Fibroblast of upper back skin (primary cell): ENCODE results near the gene DCDC1.
A peak's percentile ranks its signal among the peaks of the same experiment; 100 is the strongest.
"Not testable (repeated sequence)": the region's sequence is repeated elsewhere in the genome, so short reads cannot be mapped to it uniquely, and the experiment has no call there.

ENCODE experiments used
- DNase-seq: peaks from one replicate; pipeline ENCODE4 v3.0.0-alpha.2; 2013

DCDC1 gene

DNA sequence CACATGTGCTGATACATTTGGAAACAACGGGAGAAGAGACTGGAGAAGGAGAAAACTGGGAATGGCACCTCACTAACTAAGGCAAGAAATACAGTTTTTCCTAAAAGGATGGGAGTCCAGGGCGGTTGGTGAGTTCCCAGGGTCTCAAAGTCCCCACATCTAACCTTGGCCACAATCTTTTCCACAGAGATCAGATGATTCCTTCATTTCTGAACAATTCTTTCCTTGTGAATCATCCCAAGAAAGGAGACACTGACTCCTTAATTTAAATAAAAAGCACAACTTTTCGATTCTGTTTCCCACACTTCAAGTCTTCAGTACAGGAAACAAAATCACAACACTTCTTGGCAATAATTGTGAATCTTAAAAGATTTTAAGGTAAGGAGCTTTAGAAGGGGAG is 384.7 kb downstream of the DCDC1 start:
- DNase-seq: peak; percentile 10

DNA sequence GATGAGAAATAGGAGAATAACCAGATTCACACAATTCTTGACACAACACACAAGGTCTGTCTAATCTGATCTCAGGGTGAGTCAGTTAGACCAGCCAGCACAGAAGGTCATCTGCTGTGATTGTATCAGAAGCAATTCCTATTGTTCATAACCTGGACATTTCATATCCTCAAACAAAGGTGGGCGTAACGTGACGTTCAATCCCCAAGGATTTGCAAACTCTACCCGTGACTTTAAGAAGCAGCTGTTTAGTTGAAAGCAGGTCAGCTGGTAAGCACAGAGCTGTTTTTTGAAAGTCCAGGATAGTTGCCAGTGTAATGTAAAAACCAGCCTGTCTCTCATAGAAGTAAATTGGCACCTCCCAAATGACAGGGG is 385.1 kb downstream of the DCDC1 start:
- DNase-seq: peak; percentile 27

DNA sequence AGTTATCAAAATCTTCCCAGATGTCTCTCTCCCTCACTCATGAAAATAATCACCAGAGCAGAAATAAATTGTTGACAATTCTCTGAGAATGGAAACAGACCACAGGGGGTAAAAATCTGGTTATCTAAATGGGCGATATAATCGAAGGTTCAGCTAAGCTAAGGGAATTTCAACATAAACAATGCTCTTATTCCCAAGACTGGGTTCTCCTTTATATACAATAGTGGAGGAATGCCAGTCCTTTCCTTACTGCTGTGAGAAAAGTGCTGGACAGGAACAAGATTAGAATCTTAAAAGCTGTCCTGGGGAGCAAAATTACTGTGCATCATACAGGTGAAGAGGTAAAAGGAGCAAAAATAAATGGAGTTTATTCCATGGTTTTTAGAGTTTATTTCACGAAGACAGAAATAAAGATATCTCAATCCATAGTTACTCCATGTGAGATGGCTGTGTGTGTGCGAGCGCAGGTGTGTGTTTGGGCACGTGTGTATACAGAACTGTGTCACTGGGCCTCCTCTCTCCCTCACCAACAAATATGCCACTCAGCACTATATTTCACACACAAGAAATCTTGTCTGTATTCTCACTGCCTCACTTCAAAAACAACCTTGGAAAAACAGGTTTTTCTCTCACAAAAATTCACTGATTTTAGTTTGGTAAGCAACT is 385.6 kb downstream of the DCDC1 start:
- no peak for DNase-seq

- no peak for DNase-seq
Measured at GRCh38 chr11:30983143-30983542, 386.4 kb downstream of the DCDC1 start.

GRCh38 chr11:30967579-30967978 is 402.0 kb downstream of the DCDC1 start:
- DNase-seq: no peak

- peak; percentile 44 for DNase-seq
Measured at GRCh38 chr11:30960387-30960992, 409.0 kb downstream of the DCDC1 start.

- DNase-seq: no peak
Measured at GRCh38 chr11:30956751-30957150, 412.8 kb downstream of the DCDC1 start.

DNA sequence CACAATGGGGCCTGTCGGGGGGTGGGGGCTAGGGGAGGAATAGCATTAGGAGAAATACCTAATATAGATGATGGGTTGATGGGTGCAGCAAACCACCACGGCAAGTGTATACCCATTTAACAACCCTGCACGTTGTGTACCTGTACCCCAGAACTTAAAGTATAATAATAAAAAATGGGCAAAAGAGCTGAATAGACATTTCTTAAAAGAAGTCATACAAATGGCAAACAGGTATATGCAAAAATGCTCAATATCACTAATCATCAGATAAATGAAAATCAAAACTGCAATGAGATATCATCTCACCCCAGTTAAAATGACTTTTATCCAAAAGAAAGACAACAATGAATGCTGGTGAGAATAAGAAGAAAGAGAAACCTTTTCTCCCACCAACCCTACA is 419.7 kb downstream of the DCDC1 start:
- no peak for DNase-seq

GRCh38 chr11:30947715-30948114 is 421.8 kb downstream of the DCDC1 start:
- not testable (repeated sequence) for DNase-seq

DNA sequence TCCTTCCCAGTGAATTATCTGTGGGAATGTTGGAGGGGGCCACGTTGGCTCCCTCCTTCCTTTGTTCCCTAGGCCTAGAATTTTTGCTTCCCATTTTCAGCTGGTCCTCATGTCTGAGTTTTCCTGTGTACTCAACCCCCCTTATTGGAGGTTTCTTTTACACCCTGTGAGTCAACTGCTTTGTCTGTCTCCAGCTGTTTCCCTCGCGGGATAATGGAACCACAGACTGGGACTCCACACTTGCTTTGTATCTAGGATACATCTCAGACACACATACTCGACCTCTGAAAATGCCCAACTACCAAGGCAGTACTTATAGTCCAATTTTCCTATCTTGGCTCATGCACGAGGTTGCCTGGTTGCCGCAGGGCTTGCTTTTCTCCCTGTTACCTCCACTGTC is 430.7 kb downstream of the DCDC1 start:
- DNase-seq: no peak

DNA sequence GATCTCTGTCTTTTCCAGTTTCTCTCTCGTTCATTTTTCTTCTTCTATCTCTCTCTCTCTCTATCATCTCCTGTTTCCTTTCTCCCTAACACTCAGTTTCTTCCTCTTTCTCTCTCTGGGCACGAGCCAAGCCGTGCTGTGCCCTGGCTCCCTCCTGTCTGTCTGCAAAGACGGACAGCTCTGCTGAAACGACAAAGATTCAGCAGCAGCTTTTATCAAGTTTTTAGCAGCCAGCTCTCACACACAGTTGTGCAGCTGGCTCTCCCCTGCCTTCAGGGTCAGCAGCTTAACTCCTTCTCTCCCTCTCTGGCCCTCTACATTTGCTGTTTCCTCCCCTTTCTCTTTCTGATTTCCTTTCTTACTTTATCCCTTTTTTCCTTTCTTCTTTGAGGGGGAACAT is 431.4 kb downstream of the DCDC1 start:
- no peak for DNase-seq

GRCh38 chr11:30936491-30936890 is 433.0 kb downstream of the DCDC1 start:
- peak; percentile 57 for DNase-seq

DNA sequence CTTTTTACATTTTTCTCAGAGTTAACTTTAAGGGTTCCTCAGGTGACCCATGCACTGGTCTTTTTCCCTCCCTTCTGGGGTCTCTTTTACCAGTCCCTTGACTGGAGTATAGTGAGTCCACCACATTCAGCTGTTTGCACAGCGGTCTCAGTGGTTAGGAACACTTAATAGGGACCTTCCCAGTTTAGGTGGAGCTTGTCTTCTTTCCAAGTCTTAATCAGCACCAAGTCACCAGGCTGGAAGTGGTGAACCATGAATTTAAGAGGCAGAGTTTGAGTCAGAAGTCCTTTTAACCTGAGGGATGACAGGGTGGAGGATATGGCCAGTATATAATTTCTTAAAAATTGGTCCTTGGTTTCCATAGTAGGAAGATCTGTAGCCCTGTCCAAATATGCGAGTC is 433.7 kb downstream of the DCDC1 start:
- DNase-seq: no peak

DNA sequence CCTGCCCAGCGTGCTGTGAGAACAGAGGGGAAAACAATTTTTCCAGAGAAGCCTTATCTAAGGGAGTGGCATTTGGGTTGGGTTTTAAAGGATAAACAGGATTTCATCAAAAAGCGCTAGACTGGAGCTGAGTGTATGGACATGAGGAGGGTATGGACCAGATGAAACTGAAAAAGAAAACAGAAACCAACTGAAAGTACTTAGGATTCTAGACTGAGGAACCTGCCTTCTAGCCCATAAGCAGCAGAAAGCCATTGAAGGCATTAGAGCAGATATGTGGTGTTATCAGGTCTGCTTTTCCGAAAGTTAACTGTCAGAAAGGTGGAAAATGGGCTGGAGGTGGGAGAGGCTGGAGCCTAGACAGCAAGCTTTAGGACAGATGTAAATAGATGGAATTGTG is 443.4 kb downstream of the DCDC1 start:
- DNase-seq: no peak

- no peak for DNase-seq
Measured at GRCh38 chr11:30921811-30922210, 447.7 kb downstream of the DCDC1 start.

DNA sequence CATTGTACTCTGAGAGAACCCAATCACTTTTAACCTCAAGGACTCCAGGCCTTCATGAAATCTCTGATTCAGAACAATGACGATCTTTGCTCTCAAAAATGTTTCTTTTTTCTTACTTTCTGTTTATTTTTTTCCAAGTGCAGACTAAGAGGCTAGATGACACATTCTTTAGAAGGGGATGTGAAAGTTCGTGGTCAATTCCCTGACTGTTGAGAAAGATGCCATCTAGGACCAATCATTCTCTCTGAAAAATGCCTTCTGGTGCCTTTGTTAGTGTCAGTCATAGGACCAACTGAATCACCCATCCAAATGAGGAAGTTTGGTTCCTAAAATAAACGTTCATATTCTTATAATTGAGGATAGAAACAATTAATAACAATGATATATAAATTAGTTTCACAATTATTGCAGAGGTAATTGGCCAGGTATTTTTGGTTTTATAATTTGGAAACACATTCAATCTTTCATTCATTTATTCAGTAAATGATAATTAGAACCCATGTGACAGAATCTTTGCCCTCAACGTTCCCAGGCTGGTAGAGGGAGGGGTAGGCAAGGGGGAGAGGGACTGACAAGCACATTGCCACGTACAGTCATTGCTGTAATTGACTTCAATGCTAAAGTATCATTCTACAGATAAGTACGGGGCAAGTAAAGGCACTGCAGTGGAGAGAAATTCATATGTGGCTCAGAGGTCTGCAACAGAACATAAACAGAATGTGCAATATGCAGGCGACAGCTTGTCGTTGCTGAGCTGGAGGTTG is 450.0 kb downstream of the DCDC1 start:
- peak; percentile 44 for DNase-seq

DNA sequence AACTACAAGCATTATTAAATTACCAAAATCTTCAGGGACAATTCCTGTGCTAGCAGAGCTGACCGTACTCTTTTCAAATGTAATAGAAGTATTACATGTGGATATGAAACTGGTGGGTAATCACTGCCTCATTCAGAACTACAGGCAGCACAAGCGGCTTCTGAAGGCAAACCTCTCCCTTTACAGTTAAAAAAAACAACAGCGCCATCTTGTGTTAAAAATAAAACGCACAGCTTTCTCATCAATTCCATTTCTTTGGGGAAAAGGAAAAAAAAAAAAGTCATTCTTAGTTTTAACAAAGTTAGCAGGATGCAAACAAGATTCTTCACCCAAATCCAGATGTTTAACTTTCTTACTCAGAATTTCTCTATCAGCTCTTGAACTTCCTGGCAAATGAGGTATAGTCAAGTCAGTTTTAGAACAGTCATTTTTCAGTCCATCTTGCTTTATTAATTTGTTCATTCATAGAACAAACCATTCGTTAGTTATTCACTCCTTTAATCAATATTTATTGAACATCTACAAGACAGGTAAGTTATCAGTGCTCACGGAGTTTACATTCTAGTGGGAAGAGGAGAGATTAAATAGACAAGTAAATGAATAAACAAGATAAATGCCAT is 451.6 kb downstream of the DCDC1 start:
- DNase-seq: peak; percentile 69

DNA sequence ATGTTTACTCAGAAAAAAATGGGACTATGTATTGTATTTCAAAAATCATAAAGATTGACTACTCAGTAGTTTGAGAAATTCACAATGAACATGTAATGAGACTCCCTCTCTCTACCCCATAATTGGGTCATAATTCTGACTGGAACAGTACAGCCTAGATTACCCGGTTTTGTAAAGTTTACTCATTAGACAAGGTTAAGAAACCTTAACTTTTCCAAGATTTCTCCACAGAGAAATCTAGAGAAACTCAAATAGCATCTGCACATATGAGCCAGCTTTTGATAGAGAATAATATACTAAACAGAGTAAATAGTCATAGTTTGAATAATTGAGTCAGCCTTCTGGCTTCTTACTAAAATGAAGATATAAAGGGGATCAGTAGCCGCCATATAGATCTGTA is 452.3 kb downstream of the DCDC1 start:
- no peak for DNase-seq

DNA sequence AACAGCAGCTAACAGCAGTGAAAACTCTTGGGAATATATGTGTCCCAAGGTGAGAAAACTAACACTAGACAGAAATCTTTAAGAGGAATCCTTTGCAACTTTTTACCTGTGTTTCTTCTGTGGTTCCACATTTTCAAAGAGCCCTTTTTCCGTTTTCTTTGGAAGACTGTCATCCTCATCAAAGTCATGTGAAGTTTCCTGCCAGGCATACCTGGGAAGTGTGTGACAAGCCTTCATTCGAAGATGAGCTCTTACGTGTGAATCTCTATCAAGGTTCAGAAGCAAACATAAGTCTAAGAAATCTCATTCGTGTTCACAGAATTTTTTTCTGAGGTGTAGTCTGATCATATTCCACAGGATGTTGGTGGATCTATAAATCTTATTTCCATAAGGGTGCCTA is 452.8 kb downstream of the DCDC1 start:
- DNase-seq: no peak

- peak; percentile 53 for DNase-seq
Measured at GRCh38 chr11:30914143-30914762, 455.3 kb downstream of the DCDC1 start.

DNA sequence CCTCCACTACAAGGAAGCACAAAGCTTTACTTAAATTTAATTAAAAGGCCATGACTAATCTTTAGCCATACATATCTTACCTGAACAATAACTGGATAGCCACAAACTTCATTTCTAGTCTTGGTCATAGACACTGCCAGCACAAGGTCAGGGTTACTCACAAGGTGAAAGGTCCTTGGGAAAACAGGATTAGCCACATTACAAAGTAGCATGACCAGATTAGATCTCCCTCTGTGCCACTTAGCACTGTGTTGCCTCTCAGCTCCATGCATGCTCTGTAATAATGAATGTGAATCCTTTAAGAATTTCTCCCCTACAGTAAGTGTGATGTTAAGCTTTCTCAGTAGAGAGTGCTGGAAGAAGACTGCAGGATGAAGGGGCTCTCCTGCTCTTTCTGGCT is 458.3 kb downstream of the DCDC1 start:
- DNase-seq: no peak

GRCh38 chr11:30908857-30909256 is 460.7 kb downstream of the DCDC1 start:
- no peak for DNase-seq

GRCh38 chr11:30908272-30908671 is 461.3 kb downstream of the DCDC1 start:
- no peak for DNase-seq
